ENCODE data around the gene TMEM266. TPM values are rescaled to one million over a fixed set of nuclear protein-coding genes. Genes with fewer than 3 reads are reported as not detected.

The TMEM266 gene
- total and polyA plus RNA-seq, 2 experiments from 2014 or later = 0.42 to 5.0 TPM

DNA sequence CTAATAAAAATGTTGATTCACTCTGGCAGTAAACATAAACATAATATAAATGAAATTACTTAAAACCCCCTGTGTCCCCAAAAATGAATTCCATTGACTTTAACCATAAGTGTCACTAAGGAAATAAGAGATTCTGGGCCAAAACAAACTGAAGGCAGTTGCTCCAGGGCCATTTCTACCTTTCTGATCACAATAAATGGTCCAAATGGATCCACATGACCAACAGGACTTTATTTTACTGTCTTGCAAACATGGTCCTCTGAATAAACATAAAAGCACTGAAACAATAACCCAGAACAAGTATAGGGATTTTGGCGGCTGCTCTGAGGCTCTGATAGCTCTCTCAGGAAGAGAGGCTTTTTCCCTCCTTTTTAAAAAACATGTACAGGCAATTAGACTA is 174.1 kb downstream of the TMEM266 start:
- no peaks in the 10 kb centered on the region for H3K27me3 ChIP-seq (ENCODE audit: insufficient read depth)
- H3K79me2 ChIP-seq (replicated peaks; ENCODE audit: insufficient read depth) = no peaks in the 10 kb centered on the region
- H3K4me2 ChIP-seq = no peak overlapping the region
- TF ChIP-seq CREB1 (CRISPR knock-in tag; IDR thresholded peaks at IDR 0.05; ENCODE audit: low read depth) (no peak), JUNB (IDR thresholded peaks at IDR 0.05; ENCODE audit: unreplicated experiment) (no peak), POLR2AphosphoS5 (IDR thresholded peaks at IDR 0.05; ENCODE audit: low read depth) (no peak), STAT1 (IDR thresholded peaks at IDR 0.05; ENCODE audit: unreplicated experiment) (no peak), ZNF331 (CRISPR knock-in tag; IDR thresholded peaks at IDR 0.05; ENCODE audit: low read depth) (no peak), ZNF114 (CRISPR knock-in tag; IDR thresholded peaks at IDR 0.05) (no peak)
- TF ChIP-seq, protein P1, sequence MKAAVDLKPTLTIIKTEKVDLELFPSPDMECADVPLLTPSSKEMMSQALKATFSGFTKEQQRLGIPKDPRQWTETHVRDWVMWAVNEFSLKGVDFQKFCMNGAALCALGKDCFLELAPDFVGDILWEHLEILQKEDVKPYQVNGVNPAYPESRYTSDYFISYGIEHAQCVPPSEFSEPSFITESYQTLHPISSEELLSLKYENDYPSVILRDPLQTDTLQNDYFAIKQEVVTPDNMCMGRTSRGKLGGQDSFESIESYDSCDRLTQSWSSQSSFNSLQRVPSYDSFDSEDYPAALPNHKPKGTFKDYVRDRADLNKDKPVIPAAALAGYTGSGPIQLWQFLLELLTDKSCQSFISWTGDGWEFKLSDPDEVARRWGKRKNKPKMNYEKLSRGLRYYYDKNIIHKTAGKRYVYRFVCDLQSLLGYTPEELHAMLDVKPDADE (IDR thresholded peaks at IDR 0.05) = no peak
- TF ChIP-seq, protein P2, sequence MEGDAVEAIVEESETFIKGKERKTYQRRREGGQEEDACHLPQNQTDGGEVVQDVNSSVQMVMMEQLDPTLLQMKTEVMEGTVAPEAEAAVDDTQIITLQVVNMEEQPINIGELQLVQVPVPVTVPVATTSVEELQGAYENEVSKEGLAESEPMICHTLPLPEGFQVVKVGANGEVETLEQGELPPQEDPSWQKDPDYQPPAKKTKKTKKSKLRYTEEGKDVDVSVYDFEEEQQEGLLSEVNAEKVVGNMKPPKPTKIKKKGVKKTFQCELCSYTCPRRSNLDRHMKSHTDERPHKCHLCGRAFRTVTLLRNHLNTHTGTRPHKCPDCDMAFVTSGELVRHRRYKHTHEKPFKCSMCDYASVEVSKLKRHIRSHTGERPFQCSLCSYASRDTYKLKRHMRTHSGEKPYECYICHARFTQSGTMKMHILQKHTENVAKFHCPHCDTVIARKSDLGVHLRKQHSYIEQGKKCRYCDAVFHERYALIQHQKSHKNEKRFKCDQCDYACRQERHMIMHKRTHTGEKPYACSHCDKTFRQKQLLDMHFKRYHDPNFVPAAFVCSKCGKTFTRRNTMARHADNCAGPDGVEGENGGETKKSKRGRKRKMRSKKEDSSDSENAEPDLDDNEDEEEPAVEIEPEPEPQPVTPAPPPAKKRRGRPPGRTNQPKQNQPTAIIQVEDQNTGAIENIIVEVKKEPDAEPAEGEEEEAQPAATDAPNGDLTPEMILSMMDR (conservative IDR thresholded peaks at IDR 0.05; ENCODE audit: low read depth in 2 of 2) = no peak
- TF ChIP-seq, protein P3, sequence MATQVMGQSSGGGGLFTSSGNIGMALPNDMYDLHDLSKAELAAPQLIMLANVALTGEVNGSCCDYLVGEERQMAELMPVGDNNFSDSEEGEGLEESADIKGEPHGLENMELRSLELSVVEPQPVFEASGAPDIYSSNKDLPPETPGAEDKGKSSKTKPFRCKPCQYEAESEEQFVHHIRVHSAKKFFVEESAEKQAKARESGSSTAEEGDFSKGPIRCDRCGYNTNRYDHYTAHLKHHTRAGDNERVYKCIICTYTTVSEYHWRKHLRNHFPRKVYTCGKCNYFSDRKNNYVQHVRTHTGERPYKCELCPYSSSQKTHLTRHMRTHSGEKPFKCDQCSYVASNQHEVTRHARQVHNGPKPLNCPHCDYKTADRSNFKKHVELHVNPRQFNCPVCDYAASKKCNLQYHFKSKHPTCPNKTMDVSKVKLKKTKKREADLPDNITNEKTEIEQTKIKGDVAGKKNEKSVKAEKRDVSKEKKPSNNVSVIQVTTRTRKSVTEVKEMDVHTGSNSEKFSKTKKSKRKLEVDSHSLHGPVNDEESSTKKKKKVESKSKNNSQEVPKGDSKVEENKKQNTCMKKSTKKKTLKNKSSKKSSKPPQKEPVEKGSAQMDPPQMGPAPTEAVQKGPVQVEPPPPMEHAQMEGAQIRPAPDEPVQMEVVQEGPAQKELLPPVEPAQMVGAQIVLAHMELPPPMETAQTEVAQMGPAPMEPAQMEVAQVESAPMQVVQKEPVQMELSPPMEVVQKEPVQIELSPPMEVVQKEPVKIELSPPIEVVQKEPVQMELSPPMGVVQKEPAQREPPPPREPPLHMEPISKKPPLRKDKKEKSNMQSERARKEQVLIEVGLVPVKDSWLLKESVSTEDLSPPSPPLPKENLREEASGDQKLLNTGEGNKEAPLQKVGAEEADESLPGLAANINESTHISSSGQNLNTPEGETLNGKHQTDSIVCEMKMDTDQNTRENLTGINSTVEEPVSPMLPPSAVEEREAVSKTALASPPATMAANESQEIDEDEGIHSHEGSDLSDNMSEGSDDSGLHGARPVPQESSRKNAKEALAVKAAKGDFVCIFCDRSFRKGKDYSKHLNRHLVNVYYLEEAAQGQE (IDR thresholded peaks at IDR 0.05; ENCODE audit: unreplicated experiment) = no peak
- no peaks in the 10 kb centered on the region for H3K9me2 ChIP-seq (ENCODE audit: insufficient read depth)
- no peak overlapping the region for H2AFZ ChIP-seq
- Mint-ChIP-seq H3K36me3 (ENCODE audit: low read depth) (peaks cover 7% of the 10 kb centered on the region; the same call in 1 of the 3 replicates), H3K27ac (no peak overlapping the region), H3K4me3 (no peak overlapping the region), H3K9me3 (no peaks in the 10 kb centered on the region), H3K4me1 (peaks cover 16% of the 10 kb centered on the region), H3K27me3 (ENCODE audit: insufficient read depth, low read depth, poor library complexity) (peaks cover 2% of the 10 kb centered on the region)
- H3K4me1 ChIP-seq (ENCODE audit: insufficient read depth) = peaks cover 11% of the 10 kb centered on the region
- no peak for DNase-seq (ENCODE audit: low spot score)
- H3K36me3 ChIP-seq (ENCODE audit: insufficient read depth) = no peaks in the 10 kb centered on the region
- H4K20me1 ChIP-seq (replicated peaks; ENCODE audit: insufficient read depth) = no peaks in the 10 kb centered on the region; the same call in 1 of the 2 replicates
- H3F3A ChIP-seq (replicated peaks; ENCODE audit: low read depth) = no peaks in the 10 kb centered on the region
- no peak for ATAC-seq
- H3K27ac ChIP-seq (ENCODE audit: low read depth) = no peak overlapping the region
- H3K4me3 ChIP-seq = no peak overlapping the region

Measured in GM23338 (cell line).